SK-N-SH (cell line): Measurements from ENCODE around the gene GRIN1. TPM values are rescaled to one million over a fixed set of nuclear protein-coding genes. Genes with fewer than 3 reads are reported as not detected.

Source experiments
- CTCF ChIA-PET: fragments of 300-600, 350-600 bp; formaldehyde crosslinking; extraction: SDS; loops from one replicate; lab custom pipeline; 2021; lab: Yijun Ruan, JAX
- POLR2A ChIA-PET: fragments of 350-600 bp; sonication (Branson Sonifier 250); formaldehyde crosslinking; extraction: SDS; loops from one replicate; lab custom pipeline; 2020; ENCODE audit warnings: antibody characterized with exemption, inconsistent platforms; lab: Yijun Ruan, JAX
- DNase-seq: peaks from one replicate; pipeline ENCODE4 v3.0.0; 2012
- H2AFZ ChIP-seq: fragments of 200-600 bp; sonication (generic); 2 replicates; pipeline ENCODE4 v1.8.1; 2016; ENCODE audit warnings: antibody characterized with exemption, mild to moderate bottlenecking, low read depth
- H3F3A ChIP-seq: fragments of 200-600 bp; sonication (generic); replicated peaks from 2 replicates; pipeline ENCODE3; 2016; ENCODE audit warnings: antibody characterized with exemption, mild to moderate bottlenecking; ENCODE audit not compliant: insufficient read depth
- H3K27ac ChIP-seq, 2 experiments: fragments of 200-500 bp in 1 of 2; fragments of 200-600 bp in 1 of 2; sonication (Bioruptor generic) in 1 of 2; sonication (generic), shearing (Covaris generic) in 1 of 2; 2 replicates each; pipeline versions ENCODE4 v1.5.1 to v1.6.1; 2014 to 2016; ENCODE audit warnings: low read depth in 2 of 2, inconsistent platforms in 1 of 2, low read length in 1 of 2, mild to moderate bottlenecking in 1 of 2, mixed read lengths in 1 of 2
- H3K27me3 ChIP-seq: fragments of 200-600 bp; sonication (generic), shearing (Covaris generic); 2 replicates; pipeline ENCODE4 v1.6.1; 2016; ENCODE audit warnings: mixed run types; ENCODE audit not compliant: insufficient read depth
- H3K36me3 ChIP-seq, 2 experiments: fragments of 200-500 bp in 1 of 2; fragments of 200-600 bp in 1 of 2; sonication (Bioruptor generic) in 1 of 2; sonication (generic) in 1 of 2; replicated peaks in 1 of 2; 2 replicates each; pipeline versions ENCODE3 to v1.5.1; 2014 to 2016; ENCODE audit warnings: low read length in 1 of 2, mild to moderate bottlenecking in 1 of 2; ENCODE audit not compliant: insufficient read depth in 2 of 2, control insufficient read depth in 1 of 2
- H3K4me1 ChIP-seq, 2 experiments: fragments of 200-500 bp in 1 of 2; fragments of 200-600 bp in 1 of 2; sonication (Bioruptor generic) in 1 of 2; sonication (generic), shearing (Covaris generic) in 1 of 2; 2 replicates each; pipeline versions ENCODE4 v1.5.1 to v1.6.1; 2014 to 2016; ENCODE audit warnings: low read depth in 1 of 2, low read length in 1 of 2, mixed run types in 1 of 2; ENCODE audit not compliant: insufficient read depth in 2 of 2, control insufficient read depth in 1 of 2
- H3K4me2 ChIP-seq: fragments of 200-600 bp; sonication (generic), shearing (Covaris generic); 2 replicates; pipeline ENCODE4 v1.6.1; 2017; ENCODE audit warnings: mixed run types
- H3K4me3 ChIP-seq, 2 experiments: fragments of 200-500 bp in 1 of 2; fragments of 200-600 bp in 1 of 2; sonication (Bioruptor generic) in 1 of 2; sonication (generic), shearing (Covaris generic) in 1 of 2; 2 replicates each; pipeline versions ENCODE4 v1.5.1 to v1.8.1; 2014 to 2016; ENCODE audit warnings: low read depth in 2 of 2, inconsistent platforms in 1 of 2, low read length in 1 of 2, mild to moderate bottlenecking in 1 of 2, mixed read lengths in 1 of 2, moderate library complexity in 1 of 2
- H3K79me2 ChIP-seq: fragments of 200-600 bp; sonication (generic); 2 replicates; pipeline ENCODE4 v1.8.1; 2017; ENCODE audit warnings: mild to moderate bottlenecking; ENCODE audit not compliant: insufficient read depth
- H3K9ac ChIP-seq: fragments of 200-600 bp; sonication (generic); 2 replicates; pipeline ENCODE4 v1.6.1; 2017; ENCODE audit warnings: mixed run types
- H3K9me2 ChIP-seq: fragments of 200-600 bp; sonication (generic); 2 replicates; pipeline ENCODE4 v1.6.1; 2017; ENCODE audit warnings: mixed run types
- H3K9me3 ChIP-seq: fragments of 200-600 bp; sonication (generic); 2 replicates; pipeline ENCODE4 v1.6.1; 2017; ENCODE audit warnings: mixed run types, mild to moderate bottlenecking, moderate library complexity
- H4K20me1 ChIP-seq: fragments of 200-600 bp; sonication (generic); 2 replicates; pipeline ENCODE4 v1.6.1; 2017; ENCODE audit warnings: mild to moderate bottlenecking, mixed run types; ENCODE audit not compliant: insufficient read depth
- ELF1 ChIP-seq: IDR thresholded peaks from 2 replicates; pipeline ENCODE4 v1.4.0; 2012
- EP300 ChIP-seq, 2 experiments: IDR thresholded peaks; 2 replicates each; pipeline versions ENCODE4 v1.4.0 to v1.6.1; 2012; ENCODE audit warnings: borderline replicate concordance in 1 of 2, low read depth in 1 of 2, low read length in 1 of 2
- GABPA ChIP-seq: IDR thresholded peaks from 2 replicates; pipeline ENCODE4 v1.4.0; 2012; ENCODE audit warnings: low read depth, mild to moderate bottlenecking
- MEF2A ChIP-seq: IDR thresholded peaks from 2 replicates; pipeline ENCODE4 v1.4.0; 2012; ENCODE audit warnings: low read depth, borderline replicate concordance
- RFX5 ChIP-seq: IDR thresholded peaks from 2 replicates; pipeline ENCODE4 v1.6.1; 2012; ENCODE audit warnings: mild to moderate bottlenecking, improper control_type of control experiment, low read length
- SIN3A ChIP-seq: IDR thresholded peaks from 2 replicates; pipeline ENCODE4 v1.6.1; 2012; ENCODE audit warnings: low read depth, mild to moderate bottlenecking, low read length, moderate library complexity, borderline replicate concordance
- WGBS: methylation state at CpG from one replicate; pipeline ENCODE4 v1.1.6; 2017; ENCODE audit warnings: low lambda C conversion rate; 5-methylcytosine and 5-hydroxymethylcytosine counted together
- polyA plus RNA-seq, 3 experiments: library from polyadenylated mRNA; depleted of rRNA; stranded (reverse); fragments of >200 nt; gene quantifications; 2 replicates each; pipeline ENCODE4 v1.2.3, GENCODE V29; 2012
- TF ChIP-seq, protein P1 (sequence below): IDR thresholded peaks from 2 replicates; pipeline ENCODE4 v1.4.0; 2012; ENCODE audit warnings: low read depth
- TF ChIP-seq, protein P2 (sequence below): fragments of 150-350 bp; IDR thresholded peaks from 2 replicates; pipeline ENCODE4 v1.6.1; 2016; ENCODE audit warnings: mild to moderate bottlenecking, low read depth, low read length
- TF ChIP-seq, protein P3 (sequence below): IDR thresholded peaks from 2 replicates; pipeline ENCODE4 v1.6.1; 2012; ENCODE audit warnings: mild to moderate bottlenecking, low read depth, low read length, moderate library complexity

GRIN1 gene
- polyA plus RNA-seq, 1 of the 3 experiments (the other 2 are of a cell fraction): not detected

- H3K27me3 ChIP-seq: no peaks in the 10 kb centered on the region
- peaks cover 0 to 10% of the 10 kb centered on the region in 2 experiments; a peak in 1 of 4 replicates for H3K4me1 ChIP-seq
- no peak overlapping the region for H3K27ac ChIP-seq
- no peak overlapping the region for H3K4me3 ChIP-seq
- POLR2A ChIA-PET: no interaction called here
- H3K9me2 ChIP-seq: no peaks in the 10 kb centered on the region
- TF ChIP-seq, protein P1, sequence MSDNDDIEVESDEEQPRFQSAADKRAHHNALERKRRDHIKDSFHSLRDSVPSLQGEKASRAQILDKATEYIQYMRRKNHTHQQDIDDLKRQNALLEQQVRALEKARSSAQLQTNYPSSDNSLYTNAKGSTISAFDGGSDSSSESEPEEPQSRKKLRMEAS: no peak
- TF ChIP-seq SIN3A (no peak), MEF2A (no peak), ELF1 (no peak), RFX5 (no peak), GABPA (no peak), EP300 (IDR thresholded peaks at IDR 0.05; ENCODE audit: borderline replicate concordance in 1 of 2, low read depth in 1 of 2, low read length in 1 of 2) (no peak)
- TF ChIP-seq, protein P2, sequence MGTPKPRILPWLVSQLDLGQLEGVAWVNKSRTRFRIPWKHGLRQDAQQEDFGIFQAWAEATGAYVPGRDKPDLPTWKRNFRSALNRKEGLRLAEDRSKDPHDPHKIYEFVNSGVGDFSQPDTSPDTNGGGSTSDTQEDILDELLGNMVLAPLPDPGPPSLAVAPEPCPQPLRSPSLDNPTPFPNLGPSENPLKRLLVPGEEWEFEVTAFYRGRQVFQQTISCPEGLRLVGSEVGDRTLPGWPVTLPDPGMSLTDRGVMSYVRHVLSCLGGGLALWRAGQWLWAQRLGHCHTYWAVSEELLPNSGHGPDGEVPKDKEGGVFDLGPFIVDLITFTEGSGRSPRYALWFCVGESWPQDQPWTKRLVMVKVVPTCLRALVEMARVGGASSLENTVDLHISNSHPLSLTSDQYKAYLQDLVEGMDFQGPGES: no peak
- TF ChIP-seq, protein P3, sequence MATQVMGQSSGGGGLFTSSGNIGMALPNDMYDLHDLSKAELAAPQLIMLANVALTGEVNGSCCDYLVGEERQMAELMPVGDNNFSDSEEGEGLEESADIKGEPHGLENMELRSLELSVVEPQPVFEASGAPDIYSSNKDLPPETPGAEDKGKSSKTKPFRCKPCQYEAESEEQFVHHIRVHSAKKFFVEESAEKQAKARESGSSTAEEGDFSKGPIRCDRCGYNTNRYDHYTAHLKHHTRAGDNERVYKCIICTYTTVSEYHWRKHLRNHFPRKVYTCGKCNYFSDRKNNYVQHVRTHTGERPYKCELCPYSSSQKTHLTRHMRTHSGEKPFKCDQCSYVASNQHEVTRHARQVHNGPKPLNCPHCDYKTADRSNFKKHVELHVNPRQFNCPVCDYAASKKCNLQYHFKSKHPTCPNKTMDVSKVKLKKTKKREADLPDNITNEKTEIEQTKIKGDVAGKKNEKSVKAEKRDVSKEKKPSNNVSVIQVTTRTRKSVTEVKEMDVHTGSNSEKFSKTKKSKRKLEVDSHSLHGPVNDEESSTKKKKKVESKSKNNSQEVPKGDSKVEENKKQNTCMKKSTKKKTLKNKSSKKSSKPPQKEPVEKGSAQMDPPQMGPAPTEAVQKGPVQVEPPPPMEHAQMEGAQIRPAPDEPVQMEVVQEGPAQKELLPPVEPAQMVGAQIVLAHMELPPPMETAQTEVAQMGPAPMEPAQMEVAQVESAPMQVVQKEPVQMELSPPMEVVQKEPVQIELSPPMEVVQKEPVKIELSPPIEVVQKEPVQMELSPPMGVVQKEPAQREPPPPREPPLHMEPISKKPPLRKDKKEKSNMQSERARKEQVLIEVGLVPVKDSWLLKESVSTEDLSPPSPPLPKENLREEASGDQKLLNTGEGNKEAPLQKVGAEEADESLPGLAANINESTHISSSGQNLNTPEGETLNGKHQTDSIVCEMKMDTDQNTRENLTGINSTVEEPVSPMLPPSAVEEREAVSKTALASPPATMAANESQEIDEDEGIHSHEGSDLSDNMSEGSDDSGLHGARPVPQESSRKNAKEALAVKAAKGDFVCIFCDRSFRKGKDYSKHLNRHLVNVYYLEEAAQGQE: no peak
- H3K36me3 ChIP-seq: peaks cover 0 to 53% of the 10 kb centered on the region in 2 experiments
- no peak overlapping the region for H3K4me2 ChIP-seq
- no peak overlapping the region for H2AFZ ChIP-seq
- no peaks in the 10 kb centered on the region for H3K79me2 ChIP-seq
- H3F3A ChIP-seq: no peaks in the 10 kb centered on the region
- no peak for DNase-seq
- 98% methylated on average over 12 of the region's 35 CpGs for whole genome bisulfite sequencing
- H4K20me1 ChIP-seq: no peaks in the 10 kb centered on the region
- CTCF ChIA-PET: interaction anchor here (0.6 to 1.8 kb wide), 2 partner anchors 19 to 799 kb away, joined by 3 to 5 read pairs; no protein-coding TSS in a partner anchor
- H3K9me3 ChIP-seq: no peaks in the 10 kb centered on the region
- no peak overlapping the region for H3K9ac ChIP-seq
These were observed 27.0 kb upstream of the GRIN1 start for GRCh38 chr9:137111788-137112563.
